Testis (tissue), 3 donors: ENCODE measurements around the gene MDGA2. TPM values are rescaled to one million over a fixed set of nuclear protein-coding genes. Genes with fewer than 3 reads are reported as not detected.
A peak's percentile ranks its signal among the peaks of the same experiment; 100 is the strongest.

Source experiments
- DNase-seq: peaks from one replicate; pipeline ENCODE4 v3.0.0-alpha.2; 2019
- H3K27ac ChIP-seq, 2 donors: fragments of 200-600 bp; sonication (generic); one replicate each; pipeline ENCODE4 v1.5.1; 2019
- H3K27me3 ChIP-seq: fragments of 200-600 bp; sonication (generic); one replicate; pipeline ENCODE4 v1.5.1; 2019
- H3K36me3 ChIP-seq: fragments of 200-600 bp; sonication (generic); one replicate; pipeline ENCODE4 v1.5.1; 2017; ENCODE audit warnings: low read depth; ENCODE audit errors: missing control alignments
- H3K4me1 ChIP-seq: fragments of 200-600 bp; sonication (generic); one replicate; pipeline ENCODE4 v1.5.1; 2019
- H3K4me3 ChIP-seq, 2 donors: fragments of 200-600 bp; sonication (generic); one replicate each; pipeline ENCODE4 v1.5.1; 2017 to 2019
- H3K9me3 ChIP-seq: fragments of 200-600 bp; sonication (generic); one replicate; pipeline ENCODE4 v1.5.1; 2017
- CTCF ChIP-seq, 3 experiments: fragments of 450-650 bp in 2 of 3; fragments of 200-600 bp in 1 of 3; sonication (generic) in 1 of 3; IDR thresholded peaks; one replicate each; pipeline ENCODE4 v1.5.1; 2016 to 2019; ENCODE audit warnings: antibody characterized with exemption in 3 of 3, mild to moderate bottlenecking in 2 of 3, moderate library complexity in 1 of 3
- POLR2A ChIP-seq: fragments of 450-650 bp; IDR thresholded peaks from one replicate; pipeline ENCODE4 v1.6.1; 2017; ENCODE audit warnings: antibody characterized with exemption, mild to moderate bottlenecking, moderate library complexity
- WGBS, 2 donors: methylation state at CpG; one replicate each; pipeline ENCODE4 v1.1.5; 2018; 5-methylcytosine and 5-hydroxymethylcytosine counted together
- intact Hi-C: fragments of 100-400 bp; cut with DNase I; formaldehyde crosslinking; loops from one replicate; pipeline ENCODE4 v1.15.1; 2023; ENCODE audit warnings: low total_unique reads
- polyA plus RNA-seq: library from polyadenylated mRNA; stranded (reverse); fragments of 350-450 nt; fragmentation: Illumina TruSeq; extraction: RNeasy Lipid Tissue Mini Kit (QIAGEN cat#74804); gene quantifications from one replicate; pipeline ENCODE4 v1.2.3, GENCODE V29; 2014; ENCODE audit warnings: low read depth, low replicate concordance; ENCODE audit not compliant: insufficient read depth
- total RNA-seq, 2 donors: library from RNA; depleted of rRNA; stranded (reverse); fragments of >200 nt; gene quantifications; one replicate each; pipeline ENCODE4 v1.2.3, GENCODE V29; 2016

MDGA2 gene
- total and polyA plus RNA-seq, 3 donors from 2014 or later: 3.9 to 11.6 (median 8.4) TPM

GRCh38 chr14:47422191-47422590 is 253.2 kb downstream of the MDGA2 start:
- 73 to 75% methylated on average over 1 of the region's 1 CpG for WGBS, 2 donors
- H3K4me1 ChIP-seq: no peaks in the 10 kb centered on the region
- no peaks in the 10 kb centered on the region for H3K27me3 ChIP-seq
- no peak overlapping the region for H3K4me3 ChIP-seq
- H3K27ac ChIP-seq: no peak overlapping the region
- intact Hi-C loops: no loop called here
- no peak for DNase-seq
- no peaks in the 10 kb centered on the region for H3K36me3 ChIP-seq
- TF ChIP-seq POLR2A (no peak), CTCF (IDR thresholded peaks at IDR 0.05) (no peak)
- H3K9me3 ChIP-seq: no peaks in the 10 kb centered on the region

GRCh38 chr14:47411523-47411922 is 263.9 kb downstream of the MDGA2 start:
- H3K9me3 ChIP-seq: no peaks in the 10 kb centered on the region
- DNase-seq: no peak
- intact Hi-C loops: no loop called here
- H3K4me3 ChIP-seq: no peak overlapping the region
- H3K27ac ChIP-seq: no peak overlapping the region
- no peaks in the 10 kb centered on the region for H3K27me3 ChIP-seq
- no peak for TF ChIP-seq POLR2A
- TF ChIP-seq CTCF (IDR thresholded peaks at IDR 0.05): no peak
- no peaks in the 10 kb centered on the region for H3K4me1 ChIP-seq
- WGBS, 2 donors: 94 to 96% methylated on average over 5 of the region's 5 CpGs
- no peaks in the 10 kb centered on the region for H3K36me3 ChIP-seq

- intact Hi-C loops: no loop called here
- 44 to 79% methylated on average over 1 of the region's 1 CpG for WGBS, 2 donors
- H3K27ac ChIP-seq: peak overlapping the region in 1 of 2 donors; percentile 25
- H3K4me1 ChIP-seq: peaks cover 5% of the 10 kb centered on the region
- no peaks in the 10 kb centered on the region for H3K9me3 ChIP-seq
- H3K36me3 ChIP-seq: no peaks in the 10 kb centered on the region
- H3K4me3 ChIP-seq: no peak overlapping the region
- H3K27me3 ChIP-seq: no peaks in the 10 kb centered on the region
- TF ChIP-seq CTCF (IDR thresholded peaks at IDR 0.05): no peak
- TF ChIP-seq POLR2A: no peak
- DNase-seq: no peak
Observed at GRCh38 chr14:47392326-47392725, 283.1 kb downstream of the MDGA2 start.

GRCh38 chr14:47390831-47391504 is 284.4 kb downstream of the MDGA2 start:
- DNase-seq: no peak
- Histone ChIP-seq H3K36me3 (no peaks in the 10 kb centered on the region), H3K4me3 (no peak overlapping the region), H3K27ac (peak overlapping the region in 1 of 2 donors; percentile 25), H3K27me3 (no peaks in the 10 kb centered on the region), H3K4me1 (peaks cover 5% of the 10 kb centered on the region), H3K9me3 (no peaks in the 10 kb centered on the region)
- WGBS, 2 donors: 30 to 46% methylated on average over 5 of the region's 5 CpGs
- TF ChIP-seq CTCF (IDR thresholded peaks at IDR 0.05) (no peak), POLR2A (no peak)
- intact Hi-C loops: no loop called here

GRCh38 chr14:47389535-47389934 is 285.9 kb downstream of the MDGA2 start:
- no peak for DNase-seq
- H3K27me3 ChIP-seq: no peaks in the 10 kb centered on the region
- 44 to 68% methylated on average over 1 of the region's 1 CpG for WGBS, 2 donors
- H3K27ac ChIP-seq: no peak overlapping the region
- H3K36me3 ChIP-seq: no peaks in the 10 kb centered on the region
- intact Hi-C loops: no loop called here
- peaks cover 5% of the 10 kb centered on the region for H3K4me1 ChIP-seq
- TF ChIP-seq CTCF (IDR thresholded peaks at IDR 0.05): no peak
- no peak for TF ChIP-seq POLR2A
- H3K9me3 ChIP-seq: no peaks in the 10 kb centered on the region
- H3K4me3 ChIP-seq: no peak overlapping the region
